HepG2 (cell line): ENCODE results near the gene COBLL1. TPM values are rescaled to one million over a fixed set of nuclear protein-coding genes. Genes with fewer than 3 reads are reported as not detected.

Source experiments
- ATAC-seq: fragments of 200-7000 bp; cut with Tn5 transposase; 3 replicates; pipeline ENCODE4 v1.9.1; 2020; ENCODE audit warnings: mild to moderate bottlenecking, moderate library complexity
- BruUV-seq: library from RNA; stranded (reverse); fragments of 400-500 nt; replicated peaks from 2 replicates; lab custom pipeline; 2021; lab: Mats Ljungman, UMichigan
- CTCF ChIA-PET: fragments of 300-600 bp; formaldehyde crosslinking; extraction: SDS; loops from one replicate; lab custom pipeline; 2021; ENCODE audit warnings: low total read pairs, inconsistent platforms, low intra/inter-chr PET ratio; lab: Yijun Ruan, JAX
- POLR2A ChIA-PET: fragments of 350-600 bp; sonication (Branson Sonifier 250); formaldehyde crosslinking; loops from one replicate; lab custom pipeline; 2020; ENCODE audit warnings: antibody characterized with exemption, inconsistent platforms; lab: Yijun Ruan, JAX
- DNase-seq: peaks from one replicate; pipeline ENCODE4 v3.0.0-alpha.2; 2015; ENCODE audit warnings: low spot score
- FAIRE-seq: peaks from 3 replicates; lab custom pipeline; 2011; peaks lifted over from hg19 to GRCh38; lab: Jason Lieb, UNC
- H2AFZ ChIP-seq: one replicate; pipeline ENCODE4 v1.6.1; 2011; ENCODE audit warnings: low read length, inconsistent platforms
- H3K27ac ChIP-seq: fragments of 300-600 bp; 3 replicates; pipeline ENCODE4 v1.8.0; 2011; ENCODE audit warnings: mixed run types, mild to moderate bottlenecking, mixed read lengths, low read length, inconsistent platforms; ENCODE audit not compliant: insufficient read depth; ENCODE audit errors: extremely low read length
- H3K27me3 ChIP-seq, 2 experiments: fragments of 200-600 bp in 1 of 2; 2 replicates in 1 of 2; 3 replicates in 1 of 2; pipeline versions ENCODE4 v1.6.0 to v1.8.0; 2011; ENCODE audit warnings: low read length in 2 of 2, mild to moderate bottlenecking in 2 of 2, moderate library complexity in 2 of 2, inconsistent platforms in 1 of 2; ENCODE audit not compliant: insufficient read depth in 2 of 2, control insufficient read depth in 1 of 2
- H3K36me3 ChIP-seq, 2 experiments: fragments of 200-600 bp in 1 of 2; replicated peaks in 1 of 2; 2 replicates in 1 of 2; 3 replicates in 1 of 2; pipeline versions ENCODE4 v1.5.1 to v1.8.0; 2011; ENCODE audit warnings: low read length in 2 of 2, inconsistent platforms in 1 of 2; ENCODE audit not compliant: insufficient read depth in 2 of 2, control insufficient read depth in 1 of 2
- H3K4me1 ChIP-seq: 2 replicates; pipeline ENCODE4 v1.5.1; 2012; ENCODE audit warnings: low read length, inconsistent platforms; ENCODE audit not compliant: insufficient read depth
- H3K4me2 ChIP-seq: 2 replicates; pipeline ENCODE4 v1.6.0; 2011; ENCODE audit warnings: low read depth, low read length, inconsistent platforms
- H3K4me3 ChIP-seq, 3 experiments: fragments of 200-600 bp in 1 of 3; sonication (generic), shearing (Covaris generic) in 1 of 3; replicated peaks in 1 of 3; 2 replicates each; pipeline ENCODE4 v1.5.1; 2011 to 2016; ENCODE audit warnings: low read length in 3 of 3, inconsistent platforms in 2 of 3, low read depth in 2 of 3, mild to moderate bottlenecking in 2 of 3, control low read depth in 1 of 3, mixed read lengths in 1 of 3; ENCODE audit not compliant: insufficient read depth in 1 of 3
- H3K79me2 ChIP-seq: one replicate; pipeline ENCODE4 v1.6.1; 2011; ENCODE audit warnings: low read length, inconsistent platforms; ENCODE audit not compliant: insufficient read depth
- H3K9ac ChIP-seq: 2 replicates; pipeline ENCODE4 v1.6.0; 2011; ENCODE audit warnings: mild to moderate bottlenecking, low read depth, low read length, inconsistent platforms; ENCODE audit not compliant: insufficient read depth
- H3K9me3 ChIP-seq: 2 replicates; pipeline ENCODE4 v1.5.1; 2012; ENCODE audit warnings: mild to moderate bottlenecking, low read length
- H4K20me1 ChIP-seq: 2 replicates; pipeline ENCODE4 v1.6.0; 2011; ENCODE audit warnings: inconsistent platforms, mild to moderate bottlenecking, low read length, moderate library complexity; ENCODE audit not compliant: insufficient read depth
- ATF6 ChIP-seq: sonication (generic); formaldehyde crosslinking; conservative IDR thresholded peaks from 2 replicates; pipeline ENCODE4 v1.4.0; 2020; ENCODE audit warnings: missing genetic modification reagents
- BHLHE40 ChIP-seq: IDR thresholded peaks from 2 replicates; pipeline ENCODE4 v1.6.1; 2011; ENCODE audit warnings: low read length, improper control_type of control experiment
- CBFB ChIP-seq: sonication (generic); formaldehyde crosslinking; IDR thresholded peaks from 2 replicates; pipeline ENCODE4 v1.4.0; 2020; ENCODE audit warnings: missing genetic modification reagents
- ETV5 ChIP-seq: IDR thresholded peaks from 2 replicates; pipeline ENCODE4 v1.6.1; 2018; ENCODE audit warnings: missing biosample characterization, missing genetic modification reagents, inconsistent platforms, borderline replicate concordance
- FLYWCH1 ChIP-seq: sonication (generic); formaldehyde crosslinking; IDR thresholded peaks from 2 replicates; pipeline ENCODE4 v1.8.1; 2023; ENCODE audit warnings: mild to moderate bottlenecking, missing genetic modification reagents
- ZNF17 ChIP-seq: sonication (generic); formaldehyde crosslinking; IDR thresholded peaks from 2 replicates; pipeline ENCODE4 v1.5.0; 2020; ENCODE audit warnings: mild to moderate bottlenecking, missing genetic modification reagents
- ZNF350 ChIP-seq: sonication (generic); formaldehyde crosslinking; IDR thresholded peaks from 2 replicates; pipeline ENCODE4 v1.4.0; 2020; ENCODE audit warnings: mild to moderate bottlenecking, low read depth, missing genetic modification reagents, borderline replicate concordance
- ZNF580 ChIP-seq: IDR thresholded peaks from 2 replicates; pipeline ENCODE4 v1.6.1; 2016; ENCODE audit warnings: low read depth, borderline replicate concordance
- ZNF646 ChIP-seq: sonication (generic); formaldehyde crosslinking; IDR thresholded peaks from 2 replicates; pipeline ENCODE4 v1.9.0; 2021; ENCODE audit warnings: mild to moderate bottlenecking, missing genetic modification reagents
- ZNF839 ChIP-seq: sonication (generic); formaldehyde crosslinking; IDR thresholded peaks from 2 replicates; pipeline ENCODE4 v1.4.0; 2020; ENCODE audit warnings: missing genetic modification reagents, mild to moderate bottlenecking, borderline replicate concordance
- WGBS: methylation state at CpG from one replicate; pipeline ENCODE4 v1.1.6; 2017; ENCODE audit warnings: low lambda C conversion rate; 5-methylcytosine and 5-hydroxymethylcytosine counted together
- in situ Hi-C: cut with HindIII; loops from 2 replicates; pipeline ENCODE4 v1.10.0; 2017; ENCODE audit warnings: low pct_unique_long_range_greater_than_20kb; ENCODE audit not compliant: extremely low pct_ligation_motif_present
- intact Hi-C: fragments of 100-400 bp; cut with micrococcal nuclease; formaldehyde crosslinking; loops from one replicate; pipeline ENCODE4 v1.10.0; 2022; ENCODE audit not compliant: unreplicated experiment
- polyA plus RNA-seq, 8 experiments: library from polyadenylated mRNA; depleted of rRNA in 3 of 8; stranded (reverse) in 7 of 8; unstranded in 1 of 8; fragments of >200 nt; fragmentation: Illumina TruSeq in 4 of 8; extraction: Trizol in 4 of 8; gene quantifications; 2 replicates each; pipeline versions ENCODE4 v1.2.1 to v1.2.3, GENCODE V29; 2011 to 2016; ENCODE audit warnings: low read depth in 4 of 8, missing spikeins in 1 of 8, mixed read lengths in 1 of 8; ENCODE audit not compliant: insufficient read depth in 1 of 8
- total RNA-seq, 5 experiments: library from RNA; depleted of rRNA; stranded (reverse); fragments of >200 nt; fragmentation: Illumina TruSeq; extraction: Trizol; gene quantifications; 2 replicates each; pipeline ENCODE4 v1.2.3, GENCODE V29; 2016; ENCODE audit warnings: low read depth in 1 of 5
- TF ChIP-seq, protein P1 (sequence below): sonication (generic); formaldehyde crosslinking; IDR thresholded peaks from 2 replicates; pipeline ENCODE4 v1.4.0; 2020; ENCODE audit warnings: missing genetic modification reagents

COBLL1 gene
- total and polyA plus RNA-seq, 2 of the 13 experiments (the other 11 are each of a cell fraction or from before 2014, with no cell fraction given), result 32.6 to 86.8 TPM

DNA sequence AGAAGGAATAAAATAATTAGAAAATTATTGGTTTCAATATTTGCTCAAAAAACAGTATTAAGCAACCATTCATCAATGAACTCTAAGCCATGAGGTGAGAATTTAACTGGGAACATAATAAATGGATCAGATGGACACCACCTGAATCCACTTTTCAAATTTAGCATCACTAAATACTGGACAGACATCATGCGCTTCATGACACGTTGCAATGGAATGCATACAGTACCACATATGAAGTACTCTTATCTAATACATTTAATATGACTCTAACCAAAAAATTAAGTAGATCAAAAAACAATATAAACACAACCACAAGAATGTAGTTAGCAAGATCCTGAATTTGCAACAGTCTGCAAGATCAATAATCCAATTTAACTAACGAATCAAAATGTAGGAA lies 76.6 kb downstream of the COBLL1 start:
- no TSS peak for BruUV-seq
- Histone ChIP-seq H3K4me2 (no peak overlapping the region), H4K20me1 (no peaks in the 10 kb centered on the region), H3K4me1 (peaks cover 34% of the 10 kb centered on the region), H3K36me3 (no peaks in the 10 kb centered on the region; a peak in 1 of 5 replicates), H3K9me3 (no peaks in the 10 kb centered on the region), H3K79me2 (peaks cover 78% of the 10 kb centered on the region), H3K27ac (no peak overlapping the region), H3K9ac (no peak overlapping the region), H3K4me3 (no peak overlapping the region), H3K27me3 (no peaks in the 10 kb centered on the region), H2AFZ (no peak overlapping the region)
- ATAC-seq, result no peak
- DNase-seq, result no peak
- in situ Hi-C loops (no loop called here), intact Hi-C loops (no loop called here)
- 97% methylated on average over 3 of the region's 3 CpGs for WGBS
- ChIA-PET POLR2A (no interaction called here), CTCF (no interaction called here)
- no peak for FAIRE-seq
- no peak for TF ChIP-seq ZNF17
- no peak for TF ChIP-seq FLYWCH1 (CRISPR knock-in tag)
- no peak for TF ChIP-seq ZNF350 (CRISPR knock-in tag)
- TF ChIP-seq CBFB (CRISPR knock-in tag), result no peak
- TF ChIP-seq, protein P1, sequence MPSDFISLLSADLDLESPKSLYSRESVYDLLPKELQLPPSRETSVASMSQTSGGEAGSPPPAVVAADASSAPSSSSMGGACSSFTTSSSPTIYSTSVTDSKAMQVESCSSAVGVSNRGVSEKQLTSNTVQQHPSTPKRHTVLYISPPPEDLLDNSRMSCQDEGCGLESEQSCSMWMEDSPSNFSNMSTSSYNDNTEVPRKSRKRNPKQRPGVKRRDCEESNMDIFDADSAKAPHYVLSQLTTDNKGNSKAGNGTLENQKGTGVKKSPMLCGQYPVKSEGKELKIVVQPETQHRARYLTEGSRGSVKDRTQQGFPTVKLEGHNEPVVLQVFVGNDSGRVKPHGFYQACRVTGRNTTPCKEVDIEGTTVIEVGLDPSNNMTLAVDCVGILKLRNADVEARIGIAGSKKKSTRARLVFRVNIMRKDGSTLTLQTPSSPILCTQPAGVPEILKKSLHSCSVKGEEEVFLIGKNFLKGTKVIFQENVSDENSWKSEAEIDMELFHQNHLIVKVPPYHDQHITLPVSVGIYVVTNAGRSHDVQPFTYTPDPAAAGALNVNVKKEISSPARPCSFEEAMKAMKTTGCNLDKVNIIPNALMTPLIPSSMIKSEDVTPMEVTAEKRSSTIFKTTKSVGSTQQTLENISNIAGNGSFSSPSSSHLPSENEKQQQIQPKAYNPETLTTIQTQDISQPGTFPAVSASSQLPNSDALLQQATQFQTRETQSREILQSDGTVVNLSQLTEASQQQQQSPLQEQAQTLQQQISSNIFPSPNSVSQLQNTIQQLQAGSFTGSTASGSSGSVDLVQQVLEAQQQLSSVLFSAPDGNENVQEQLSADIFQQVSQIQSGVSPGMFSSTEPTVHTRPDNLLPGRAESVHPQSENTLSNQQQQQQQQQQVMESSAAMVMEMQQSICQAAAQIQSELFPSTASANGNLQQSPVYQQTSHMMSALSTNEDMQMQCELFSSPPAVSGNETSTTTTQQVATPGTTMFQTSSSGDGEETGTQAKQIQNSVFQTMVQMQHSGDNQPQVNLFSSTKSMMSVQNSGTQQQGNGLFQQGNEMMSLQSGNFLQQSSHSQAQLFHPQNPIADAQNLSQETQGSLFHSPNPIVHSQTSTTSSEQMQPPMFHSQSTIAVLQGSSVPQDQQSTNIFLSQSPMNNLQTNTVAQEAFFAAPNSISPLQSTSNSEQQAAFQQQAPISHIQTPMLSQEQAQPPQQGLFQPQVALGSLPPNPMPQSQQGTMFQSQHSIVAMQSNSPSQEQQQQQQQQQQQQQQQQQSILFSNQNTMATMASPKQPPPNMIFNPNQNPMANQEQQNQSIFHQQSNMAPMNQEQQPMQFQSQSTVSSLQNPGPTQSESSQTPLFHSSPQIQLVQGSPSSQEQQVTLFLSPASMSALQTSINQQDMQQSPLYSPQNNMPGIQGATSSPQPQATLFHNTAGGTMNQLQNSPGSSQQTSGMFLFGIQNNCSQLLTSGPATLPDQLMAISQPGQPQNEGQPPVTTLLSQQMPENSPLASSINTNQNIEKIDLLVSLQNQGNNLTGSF, result no peak
- TF ChIP-seq ZNF646, result no peak
- TF ChIP-seq BHLHE40, result no peak
- no peak for TF ChIP-seq ATF6 (CRISPR knock-in tag)
- no peak for TF ChIP-seq ETV5 (CRISPR knock-in tag)
- TF ChIP-seq ZNF580, result no peak
- no peak for TF ChIP-seq ZNF839 (CRISPR knock-in tag)
